Neural progenitor cell (in vitro differentiated cells): ENCODE results near the gene ZNF446. TPM values are rescaled to one million over a fixed set of nuclear protein-coding genes. Genes with fewer than 3 reads are reported as not detected.
A peak's percentile ranks its signal among the peaks of the same experiment; 100 is the strongest.

Source experiments
- DNase-seq: peaks from one replicate; pipeline ENCODE4 v3.0.0-alpha.2; 2016; ENCODE audit warnings: low spot score
- H2AFZ ChIP-seq: fragments of 200-600 bp; sonication (generic); replicated peaks from 2 replicates; pipeline ENCODE4 v1.6.1; 2016; ENCODE audit warnings: antibody characterized with exemption
- H3F3A ChIP-seq: fragments of 200-600 bp; sonication (generic); 2 replicates; pipeline ENCODE4 v1.6.1; 2016; ENCODE audit warnings: antibody characterized with exemption, low read depth
- H3K27ac ChIP-seq: fragments of 200-600 bp; sonication (generic); 2 replicates; pipeline ENCODE4 v1.5.1; 2016; ENCODE audit warnings: mild to moderate bottlenecking
- H3K27me3 ChIP-seq: fragments of 200-600 bp; sonication (generic); 2 replicates; pipeline ENCODE4 v1.6.1; 2016; ENCODE audit warnings: mild to moderate bottlenecking, moderate library complexity
- H3K36me3 ChIP-seq: fragments of 200-600 bp; sonication (generic); 2 replicates; pipeline ENCODE4 v1.5.1; 2016
- H3K4me1 ChIP-seq: fragments of 200-600 bp; sonication (generic); 2 replicates; pipeline ENCODE4 v1.6.1; 2016; ENCODE audit warnings: mixed run types
- H3K4me2 ChIP-seq: fragments of 200-600 bp; sonication (generic); 2 replicates; pipeline ENCODE4 v1.6.1; 2016
- H3K4me3 ChIP-seq: fragments of 200-600 bp; sonication (generic); 2 replicates; pipeline ENCODE4 v1.5.1; 2016
- H3K79me2 ChIP-seq: fragments of 200-600 bp; sonication (generic); 2 replicates; pipeline ENCODE4 v1.6.1; 2016; ENCODE audit warnings: low read depth
- H3K9ac ChIP-seq: fragments of 200-600 bp; sonication (generic); 2 replicates; pipeline ENCODE4 v1.6.1; 2016
- H3K9me3 ChIP-seq: fragments of 200-600 bp; sonication (generic); 2 replicates; pipeline ENCODE4 v1.5.1; 2016; ENCODE audit warnings: low read depth
- H4K20me1 ChIP-seq: fragments of 200-600 bp; sonication (generic); 2 replicates; pipeline ENCODE4 v1.6.1; 2016; ENCODE audit warnings: low read depth
- H3K27ac Mint-ChIP-seq: 3 replicates; pipeline ENCODE4 v1.8.0; 2021; ENCODE audit warnings: mixed read lengths
- H3K27me3 Mint-ChIP-seq: 2 replicates; pipeline ENCODE4 v1.8.0; 2022; ENCODE audit warnings: low read depth, mild to moderate bottlenecking, inconsistent platforms, moderate library complexity, mixed read lengths; ENCODE audit not compliant: insufficient read depth
- H3K36me3 Mint-ChIP-seq: 3 replicates; pipeline ENCODE4 v1.8.0; 2021; ENCODE audit warnings: mixed read lengths
- H3K4me1 Mint-ChIP-seq: 3 replicates; pipeline ENCODE4 v1.8.0; 2021; ENCODE audit warnings: mixed read lengths
- H3K4me3 Mint-ChIP-seq: 3 replicates; pipeline ENCODE4 v1.8.0; 2021; ENCODE audit warnings: mild to moderate bottlenecking, moderate library complexity, mixed read lengths
- H3K9me3 Mint-ChIP-seq: 3 replicates; pipeline ENCODE4 v1.8.0; 2020; ENCODE audit warnings: mixed read lengths
- EZH2 ChIP-seq: fragments of 200-600 bp; sonication (generic); IDR thresholded peaks from 2 replicates; pipeline ENCODE4 v1.6.1; 2017; ENCODE audit warnings: antibody characterized with exemption, mild to moderate bottlenecking, moderate library complexity
- EZH2phosphoT487 ChIP-seq: fragments of 200-600 bp; sonication (generic); IDR thresholded peaks from 2 replicates; pipeline ENCODE4 v1.6.1; 2017; ENCODE audit warnings: antibody characterized with exemption
- total RNA-seq: library from RNA; depleted of rRNA; stranded (reverse); fragments of >200 nt; gene quantifications from 2 replicates; pipeline ENCODE4 v1.2.3, GENCODE V29; 2015; ENCODE audit warnings: low replicate concordance
- TF ChIP-seq, protein P1 (sequence below): fragments of 200-600 bp; sonication (generic); IDR thresholded peaks from 2 replicates; pipeline ENCODE4 v1.5.1; 2017; ENCODE audit warnings: antibody characterized with exemption, mild to moderate bottlenecking

ZNF446 gene
- total RNA-seq, 1 donor from 2014 or later: 4.4 TPM

DNA sequence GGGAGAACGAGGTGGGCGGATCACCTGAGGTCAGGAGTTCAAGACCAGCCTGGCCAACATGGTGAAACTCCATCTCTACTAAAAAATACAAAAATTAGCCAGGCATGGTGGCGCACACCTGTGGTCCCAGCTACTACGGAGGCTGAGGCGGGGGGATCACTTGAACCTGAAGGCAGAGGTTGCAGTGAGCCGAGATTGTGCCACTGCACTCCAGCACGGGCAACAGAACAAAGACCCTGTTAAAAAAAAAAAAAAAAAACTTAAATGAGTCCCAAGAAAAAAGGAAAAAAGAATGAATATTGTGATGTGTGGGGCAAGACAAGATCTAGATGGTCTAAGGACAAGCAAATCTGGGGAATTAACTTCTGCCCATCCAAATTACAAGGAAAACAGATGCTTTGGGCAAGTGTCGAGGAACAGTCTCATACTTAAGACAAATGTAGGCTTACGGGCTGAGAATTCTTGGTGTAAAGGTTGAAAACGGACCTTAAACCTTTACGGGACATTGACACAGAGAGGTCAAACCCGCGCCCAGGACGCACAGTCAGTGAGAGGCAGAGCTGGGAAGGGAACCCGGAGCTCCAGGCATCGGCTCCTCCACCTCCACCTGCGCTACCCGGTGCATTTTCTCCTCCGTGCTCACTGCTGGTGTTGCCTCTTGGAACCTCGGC lies 9.9 kb upstream of the ZNF446 start:
- no peak overlapping the region for H3K27ac ChIP-seq
- peaks cover 9% of the 10 kb centered on the region for H3K79me2 ChIP-seq
- Mint-ChIP-seq H3K27ac (peak overlapping the region; percentile 53), H3K4me1 (peaks cover 19% of the 10 kb centered on the region), H3K9me3 (no peaks in the 10 kb centered on the region), H3K27me3 (peaks cover 2% of the 10 kb centered on the region), H3K36me3 (no peaks in the 10 kb centered on the region), H3K4me3 (peak overlapping the region; percentile 85)
- H4K20me1 ChIP-seq: peaks cover 9% of the 10 kb centered on the region
- peak overlapping the region; percentile 79 for H3K4me2 ChIP-seq
- no peak overlapping the region for H3K9ac ChIP-seq
- no peaks in the 10 kb centered on the region for H3K36me3 ChIP-seq
- H2AFZ ChIP-seq: peak overlapping the region; percentile 75
- H3K9me3 ChIP-seq: no peaks in the 10 kb centered on the region
- TF ChIP-seq, protein P1, sequence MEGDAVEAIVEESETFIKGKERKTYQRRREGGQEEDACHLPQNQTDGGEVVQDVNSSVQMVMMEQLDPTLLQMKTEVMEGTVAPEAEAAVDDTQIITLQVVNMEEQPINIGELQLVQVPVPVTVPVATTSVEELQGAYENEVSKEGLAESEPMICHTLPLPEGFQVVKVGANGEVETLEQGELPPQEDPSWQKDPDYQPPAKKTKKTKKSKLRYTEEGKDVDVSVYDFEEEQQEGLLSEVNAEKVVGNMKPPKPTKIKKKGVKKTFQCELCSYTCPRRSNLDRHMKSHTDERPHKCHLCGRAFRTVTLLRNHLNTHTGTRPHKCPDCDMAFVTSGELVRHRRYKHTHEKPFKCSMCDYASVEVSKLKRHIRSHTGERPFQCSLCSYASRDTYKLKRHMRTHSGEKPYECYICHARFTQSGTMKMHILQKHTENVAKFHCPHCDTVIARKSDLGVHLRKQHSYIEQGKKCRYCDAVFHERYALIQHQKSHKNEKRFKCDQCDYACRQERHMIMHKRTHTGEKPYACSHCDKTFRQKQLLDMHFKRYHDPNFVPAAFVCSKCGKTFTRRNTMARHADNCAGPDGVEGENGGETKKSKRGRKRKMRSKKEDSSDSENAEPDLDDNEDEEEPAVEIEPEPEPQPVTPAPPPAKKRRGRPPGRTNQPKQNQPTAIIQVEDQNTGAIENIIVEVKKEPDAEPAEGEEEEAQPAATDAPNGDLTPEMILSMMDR: no peak
- TF ChIP-seq EZH2 (no peak), EZH2phosphoT487 (no peak)
- DNase-seq: no peak
- H3K4me1 ChIP-seq: no peaks in the 10 kb centered on the region
- peak overlapping the region; percentile 80 for H3K4me3 ChIP-seq
- peaks cover 5% of the 10 kb centered on the region for H3F3A ChIP-seq
- H3K27me3 ChIP-seq: peaks cover 12% of the 10 kb centered on the region

DNA sequence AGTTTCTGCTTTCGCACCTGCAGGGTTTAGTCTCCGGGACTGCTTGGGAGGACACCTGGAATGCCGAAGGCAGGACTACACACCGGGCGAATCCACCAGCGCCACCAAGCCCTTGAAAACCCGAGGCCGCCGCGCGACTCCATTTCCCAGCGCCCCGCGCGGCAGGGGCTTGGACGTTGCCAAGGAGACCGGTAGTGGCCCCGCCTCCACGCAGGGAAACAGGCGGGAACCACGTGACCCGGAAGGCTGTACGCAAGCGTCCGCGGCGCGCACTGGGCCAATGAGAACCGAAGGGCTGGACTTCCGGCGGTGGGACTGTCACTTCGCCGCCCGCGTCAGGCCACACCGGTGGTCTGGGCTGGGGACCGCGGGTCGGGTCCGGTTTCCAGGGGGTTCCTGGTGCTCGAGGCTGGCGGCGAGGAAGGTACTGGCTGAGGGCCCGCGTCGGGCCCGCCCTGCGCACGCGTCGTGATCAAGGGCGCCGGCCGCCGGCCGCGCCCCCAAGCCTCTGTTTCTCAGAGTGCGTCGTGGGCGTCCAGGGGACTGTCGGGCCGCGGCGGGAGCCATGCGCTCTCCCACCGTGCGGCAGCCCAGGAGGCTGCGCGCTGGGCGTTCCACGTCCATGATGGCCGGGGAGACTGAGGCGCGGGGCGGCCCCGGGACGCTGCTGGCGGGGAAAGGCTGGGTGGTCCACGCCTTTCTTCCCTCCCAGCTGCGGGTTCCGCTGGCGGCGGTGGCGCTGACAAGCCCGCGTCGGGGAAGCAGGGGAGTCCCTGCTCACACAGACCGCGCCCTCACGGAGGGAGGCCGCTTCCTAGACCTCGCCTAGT lies 9.2 kb upstream of the ZNF446 start, which contains the start of gene ZNF324:
TSS of gene ZNF324 (plus strand) at position 321 of the 830 bp plus-strand sequence. CDS start 2,106 bp downstream, outside the sequence.
- Histone ChIP-seq H3K27ac (peak within 1 kb of the TSS; percentile 76), H3K4me3 (peak within 1 kb of the TSS; percentile 80), H3K9me3 (no peaks in the 10 kb centered on the region), H3K4me2 (peak within 1 kb of the TSS; percentile 79), H3K79me2 (peaks cover 9% of the 10 kb centered on the region), H2AFZ (peak within 1 kb of the TSS; percentile 75), H3K4me1 (no peaks in the 10 kb centered on the region), H3K9ac (peak within 1 kb of the TSS; percentile 62), H4K20me1 (peaks cover 9% of the 10 kb centered on the region), H3K36me3 (no peaks in the 10 kb centered on the region), H3K27me3 (peaks cover 12% of the 10 kb centered on the region), H3F3A (peaks cover 5% of the 10 kb centered on the region)
- peak within 1 kb of the TSS; percentile 53 for H3K27ac Mint-ChIP-seq
- no peaks in the 10 kb centered on the region for H3K9me3 Mint-ChIP-seq
- no peaks in the 10 kb centered on the region for H3K36me3 Mint-ChIP-seq
- TF ChIP-seq EZH2phosphoT487 (no peak), EZH2 (no peak)
- TF ChIP-seq, protein P1: no peak
- peaks cover 19% of the 10 kb centered on the region for H3K4me1 Mint-ChIP-seq
- H3K27me3 Mint-ChIP-seq: peaks cover 2% of the 10 kb centered on the region
- H3K4me3 Mint-ChIP-seq: peak within 1 kb of the TSS; percentile 85
- DNase-seq: peak; percentile 100

DNA sequence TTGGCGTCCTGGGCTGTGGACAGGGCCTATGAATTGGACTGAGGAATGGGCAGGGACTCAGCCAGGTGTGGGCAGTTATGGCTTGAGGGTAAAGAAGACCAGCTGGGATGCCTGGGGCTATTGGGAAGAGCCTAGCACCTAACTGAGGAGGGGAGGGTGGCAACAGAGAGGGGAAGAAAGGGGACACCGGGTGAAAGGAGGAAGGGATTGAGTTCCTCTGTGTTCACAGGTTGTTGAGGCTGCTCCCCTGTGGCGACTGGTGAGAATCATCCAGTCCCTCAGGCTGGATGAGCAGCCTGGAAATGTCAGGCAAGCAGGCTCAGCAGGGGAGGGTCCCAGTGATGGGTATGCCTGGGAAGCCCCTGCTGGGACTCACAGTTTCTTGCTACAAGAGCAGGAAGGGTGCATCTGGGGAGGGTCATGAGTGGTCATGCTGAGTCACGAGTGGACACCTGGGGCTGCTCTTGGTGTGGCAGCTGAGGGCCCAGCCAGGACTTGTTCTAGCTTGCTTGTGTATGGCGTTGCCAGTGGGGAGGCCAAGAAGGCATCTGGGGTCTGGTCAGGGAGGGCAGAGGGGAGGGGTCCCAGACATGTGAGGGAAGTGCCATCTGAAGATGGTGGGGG lies 7.8 kb upstream of the ZNF446 start:
- Mint-ChIP-seq H3K27ac (no peak overlapping the region), H3K9me3 (no peaks in the 10 kb centered on the region), H3K4me3 (peak overlapping the region; percentile 85), H3K4me1 (peaks cover 19% of the 10 kb centered on the region), H3K36me3 (peaks cover 2% of the 10 kb centered on the region), H3K27me3 (peaks cover 2% of the 10 kb centered on the region)
- H3K4me3 ChIP-seq: peak overlapping the region; percentile 15
- no peak for TF ChIP-seq EZH2phosphoT487
- TF ChIP-seq EZH2: no peak
- TF ChIP-seq, protein P1: no peak
- H3K27ac ChIP-seq: no peak overlapping the region
- H2AFZ ChIP-seq: no peak overlapping the region
- no peaks in the 10 kb centered on the region for H3K4me1 ChIP-seq
- H3K36me3 ChIP-seq: no peaks in the 10 kb centered on the region
- peaks cover 9% of the 10 kb centered on the region for H4K20me1 ChIP-seq
- no peaks in the 10 kb centered on the region for H3K9me3 ChIP-seq
- no peak overlapping the region for H3K9ac ChIP-seq
- H3F3A ChIP-seq: peaks cover 5% of the 10 kb centered on the region
- peak overlapping the region; percentile 79 for H3K4me2 ChIP-seq
- DNase-seq: no peak
- peaks cover 12% of the 10 kb centered on the region for H3K27me3 ChIP-seq
- H3K79me2 ChIP-seq: peaks cover 9% of the 10 kb centered on the region
